HG03575 (cell line): ENCODE results near the gene PRDM16.

Experiments
- ATAC-seq: cut with Tn5 transposase; IDR thresholded peaks from one replicate; pipeline ENCODE4 v1.9.1; 2021; ENCODE audit not compliant: unreplicated experiment, insufficient number of reproducible peaks, low FRiP score; ENCODE audit errors: extremely low read depth

Gene PRDM16

GRCh38 chr1:3425486-3426215, 356.6 kb downstream of the PRDM16 start:
- ATAC-seq, result no peak

GRCh38 chr1:3426956-3427535, 358.0 kb downstream of the PRDM16 start:
- no peak for ATAC-seq

DNA sequence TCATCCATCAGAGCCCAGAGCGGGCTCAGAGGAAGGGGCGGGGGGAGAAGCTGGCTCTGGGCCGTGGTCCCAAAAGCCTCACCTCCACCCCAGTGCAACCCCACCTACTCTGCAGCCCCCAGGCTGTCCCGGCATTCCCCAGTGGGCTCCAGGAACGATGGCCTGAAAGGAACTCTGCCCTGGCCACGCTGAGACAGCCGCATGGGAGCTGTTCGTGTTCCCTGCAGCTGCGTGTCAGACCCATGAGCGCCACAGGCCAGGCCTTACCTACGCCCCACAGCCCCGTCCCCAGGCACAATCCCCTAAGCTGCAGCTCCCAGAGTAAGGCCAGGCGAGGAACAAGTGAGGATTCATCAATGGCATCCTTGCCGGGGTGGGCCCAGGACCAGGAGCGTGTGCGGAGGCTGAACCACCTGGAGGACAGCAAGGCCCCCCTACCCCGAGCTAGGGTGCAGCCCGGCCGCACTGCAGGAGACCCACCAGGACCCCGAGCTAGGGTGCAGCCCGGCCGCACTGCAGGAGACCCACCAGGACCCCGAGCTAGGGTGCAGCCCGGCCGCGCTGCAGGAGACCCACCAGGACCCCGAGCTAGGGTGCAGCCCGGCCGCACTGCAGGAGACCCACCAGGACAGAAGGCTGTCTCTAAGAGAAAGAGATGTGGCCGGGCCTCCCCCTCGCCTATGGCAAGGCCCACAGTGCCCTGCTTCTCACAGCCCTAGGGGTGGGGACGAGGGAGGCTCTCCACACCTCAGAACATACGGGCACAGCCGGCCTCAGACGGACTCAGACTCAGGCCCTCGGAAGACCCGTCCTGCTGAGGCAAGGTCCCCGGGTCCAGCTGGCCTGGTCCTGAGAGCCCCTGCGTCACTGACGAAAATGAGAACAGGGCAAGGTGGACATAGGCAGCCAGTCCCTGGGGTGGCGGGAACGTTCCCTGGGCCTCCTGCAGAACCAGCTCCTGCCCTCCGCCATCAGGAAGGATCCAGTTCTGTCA, 359.0 kb downstream of the PRDM16 start:
- ATAC-seq, result no peak

DNA sequence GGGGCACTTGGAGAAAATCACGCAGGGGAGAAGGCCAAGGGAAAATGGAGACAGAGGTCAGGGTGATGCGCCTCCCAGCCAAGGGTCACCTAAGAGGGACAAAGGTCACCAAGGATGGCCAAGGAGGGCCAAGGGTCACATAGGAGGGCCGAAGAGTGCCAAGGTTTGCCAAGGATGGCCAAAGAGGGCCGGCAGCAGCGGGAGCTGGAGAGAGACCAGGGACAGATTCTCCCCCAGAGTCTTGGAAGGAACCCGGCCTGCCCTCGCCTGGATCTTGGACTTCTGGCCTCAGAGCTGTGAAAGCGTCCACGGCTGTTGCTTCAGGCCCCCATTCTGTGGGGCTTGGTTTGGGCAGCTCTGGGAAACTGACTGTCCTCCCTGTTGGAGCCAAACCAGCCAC, 359.9 kb downstream of the PRDM16 start:
- ATAC-seq, result no peak

GRCh38 chr1:3429320-3429719, 360.3 kb downstream of the PRDM16 start:
- ATAC-seq, result no peak

DNA sequence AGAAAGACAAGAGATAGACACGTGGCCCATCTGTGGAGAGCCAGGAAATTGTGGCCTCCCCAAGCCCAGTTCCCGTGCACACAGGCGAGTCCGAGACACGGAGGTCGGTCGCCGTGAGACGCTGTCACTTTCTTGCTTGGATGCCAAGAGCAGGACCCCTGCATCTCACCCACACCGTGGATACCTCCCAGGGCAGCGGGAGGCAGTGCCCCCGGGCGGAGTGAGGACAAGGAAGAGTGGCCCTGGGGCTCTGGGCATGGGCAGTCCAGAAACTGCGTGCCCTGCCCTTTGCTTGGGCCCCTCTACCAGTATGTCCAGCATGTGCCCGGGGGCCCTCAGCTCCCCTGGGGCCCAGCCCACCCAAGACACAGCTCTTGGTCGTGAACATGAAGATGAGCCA, 360.8 kb downstream of the PRDM16 start:
- no peak for ATAC-seq

DNA sequence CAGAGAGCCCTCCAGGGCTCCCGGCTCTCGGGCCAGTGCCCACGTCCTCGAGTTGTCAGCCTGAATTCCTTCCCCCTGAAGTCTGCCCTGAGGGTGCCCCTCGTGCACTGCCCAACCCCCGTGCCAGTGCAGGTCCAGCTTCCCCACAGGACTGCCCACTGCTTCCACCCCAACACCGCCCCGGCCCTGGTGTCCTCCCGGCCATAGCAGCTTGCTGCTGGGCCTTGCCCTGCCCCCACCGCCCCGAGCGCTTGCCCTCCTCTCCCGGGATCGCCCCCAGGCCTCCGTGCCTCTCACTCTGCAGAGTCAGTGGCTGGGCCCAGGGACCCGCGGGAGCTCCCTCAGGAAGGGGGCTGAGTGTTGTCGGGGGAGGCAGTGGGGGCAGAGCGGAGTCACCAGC, 361.4 kb downstream of the PRDM16 start:
- ATAC-seq, result no peak

DNA sequence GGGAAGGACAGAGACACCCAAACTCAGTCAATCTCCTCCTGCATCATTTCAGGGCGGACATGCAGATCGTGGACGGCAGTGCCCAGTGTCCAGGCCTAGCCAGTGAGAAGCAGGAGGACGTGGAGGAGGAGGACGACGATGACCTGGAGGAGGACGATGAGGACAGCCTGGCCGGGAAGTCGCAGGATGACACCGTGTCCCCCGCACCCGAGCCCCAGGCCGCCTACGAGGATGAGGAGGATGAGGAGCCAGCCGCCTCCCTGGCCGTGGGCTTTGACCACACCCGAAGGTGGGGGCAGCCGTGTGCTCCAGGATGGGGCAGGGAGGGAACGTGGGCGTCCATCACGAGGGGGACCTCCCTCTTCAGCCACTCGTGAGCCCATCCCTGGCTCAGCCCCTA, 361.8 kb downstream of the PRDM16 start:
- ATAC-seq, result no peak

- no peak for ATAC-seq
Observed at GRCh38 chr1:3431266-3431665, 362.3 kb downstream of the PRDM16 start.

DNA sequence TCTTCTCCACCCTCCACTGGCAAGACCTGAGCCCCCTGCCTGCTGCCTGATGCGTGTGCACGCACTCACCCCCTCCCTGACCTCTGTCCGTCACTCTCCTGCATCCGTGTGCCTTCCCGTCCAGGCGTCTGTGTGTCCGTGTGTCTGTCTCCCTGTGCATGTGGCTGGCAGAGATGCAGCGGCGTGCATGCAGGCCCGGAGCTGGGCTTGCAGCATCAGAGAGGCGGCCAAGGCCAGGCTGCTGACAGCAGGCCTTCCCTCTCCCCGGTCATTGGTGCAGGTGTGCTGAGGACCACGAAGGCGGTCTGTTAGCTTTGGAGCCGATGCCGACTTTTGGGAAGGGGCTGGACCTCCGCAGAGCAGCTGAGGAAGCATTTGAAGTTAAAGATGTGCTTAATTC, 362.7 kb downstream of the PRDM16 start:
- ATAC-seq, result no peak

DNA sequence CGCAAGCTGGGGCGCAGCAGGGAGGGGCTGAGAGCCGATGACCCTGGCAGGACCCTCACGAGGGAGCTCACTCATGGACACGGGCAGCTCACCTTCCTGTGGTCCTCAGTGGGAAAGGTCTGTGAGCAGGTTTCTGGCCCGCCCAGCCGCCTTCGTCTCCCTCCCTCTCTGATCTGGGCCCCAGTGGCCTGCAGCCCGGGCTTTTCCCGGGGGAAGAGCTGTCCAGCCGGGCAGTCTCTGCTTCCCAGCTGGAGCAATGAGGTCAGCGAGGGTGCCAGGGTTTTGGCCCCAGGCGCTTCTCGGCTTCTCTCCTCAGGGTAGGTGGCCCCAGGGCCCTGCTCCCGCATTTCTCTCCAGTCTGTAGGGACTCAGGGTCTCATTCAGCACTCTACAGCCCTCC, 363.3 kb downstream of the PRDM16 start:
- no peak for ATAC-seq

DNA sequence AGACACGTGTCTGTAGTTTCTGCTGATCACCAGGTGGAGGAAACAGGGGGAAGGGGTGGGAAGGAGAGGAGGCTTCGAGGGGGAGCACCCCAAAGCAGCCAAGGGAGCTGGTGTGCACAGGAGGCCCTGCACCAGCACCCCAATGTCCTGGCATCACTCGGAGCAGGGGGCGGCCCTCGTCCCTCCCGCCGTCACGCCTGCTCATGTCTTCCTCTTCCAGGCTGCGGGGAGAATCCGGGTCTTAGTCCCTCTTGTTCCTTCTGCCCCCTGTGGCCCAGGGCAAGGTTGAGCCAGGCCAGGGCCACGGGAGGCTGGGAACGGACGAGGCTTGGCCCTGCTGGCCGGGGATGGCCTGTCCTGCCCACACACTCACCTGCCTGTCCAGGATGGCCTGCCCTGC, 364.1 kb downstream of the PRDM16 start:
- ATAC-seq, result no peak

- ATAC-seq, result no peak
Observed at GRCh38 chr1:3433596-3434320, 364.8 kb downstream of the PRDM16 start.

DNA sequence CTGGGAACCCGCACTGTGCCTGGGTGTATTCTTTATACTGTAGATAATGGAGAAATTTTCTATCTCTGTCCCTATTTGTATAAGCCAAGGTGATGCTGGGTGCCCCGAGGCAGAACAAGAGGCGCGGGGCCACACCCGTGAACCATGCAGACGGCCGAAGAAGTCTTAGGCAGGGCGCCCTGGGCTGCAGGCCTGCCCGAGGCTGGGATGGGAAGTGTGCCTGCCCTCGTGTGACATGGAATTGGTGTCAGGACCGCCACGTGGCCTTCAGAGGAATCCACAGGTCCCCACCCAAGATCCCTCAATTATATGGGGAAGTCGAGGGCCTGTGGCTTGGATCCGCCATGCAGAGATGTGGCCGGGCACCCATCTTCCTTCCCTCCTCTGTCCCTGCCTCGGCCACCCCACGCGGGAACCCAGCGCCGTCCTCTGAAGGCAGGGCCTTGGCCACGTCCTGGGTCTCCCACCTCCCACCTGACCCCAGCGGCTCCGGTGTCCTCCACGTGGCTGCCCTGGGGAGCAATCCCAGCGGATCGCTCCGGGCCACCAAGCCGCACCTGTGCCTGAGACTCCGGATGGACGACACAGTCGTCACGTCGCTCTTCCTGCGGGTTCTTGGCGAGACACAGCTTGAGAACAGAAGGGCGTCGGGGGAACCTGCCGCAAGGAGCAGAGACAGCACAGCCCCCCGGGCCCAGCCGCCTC, 365.6 kb downstream of the PRDM16 start:
- ATAC-seq, result no peak

- no peak for ATAC-seq
Observed at GRCh38 chr1:3435666-3436065, 366.7 kb downstream of the PRDM16 start.

DNA sequence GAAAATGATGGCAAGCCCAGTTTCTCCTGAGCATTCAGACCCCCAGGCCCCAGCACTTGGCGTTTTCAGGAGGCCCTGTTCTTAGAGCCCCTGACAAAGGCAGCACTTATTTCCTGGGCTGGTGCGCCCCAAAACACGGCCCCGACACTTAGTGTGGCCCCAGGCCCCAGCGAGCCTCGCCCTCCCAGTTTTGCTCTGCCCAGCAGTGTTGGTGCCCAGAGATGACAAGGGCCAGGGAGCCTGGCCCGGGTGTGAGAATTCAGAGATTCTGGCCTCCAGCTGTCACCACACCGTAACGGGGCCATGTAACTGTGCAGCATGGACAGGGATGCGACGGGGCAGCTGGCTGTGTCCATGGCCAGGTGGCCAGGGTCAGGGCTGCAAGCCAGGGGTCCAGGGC, 367.4 kb downstream of the PRDM16 start:
- no peak for ATAC-seq

DNA sequence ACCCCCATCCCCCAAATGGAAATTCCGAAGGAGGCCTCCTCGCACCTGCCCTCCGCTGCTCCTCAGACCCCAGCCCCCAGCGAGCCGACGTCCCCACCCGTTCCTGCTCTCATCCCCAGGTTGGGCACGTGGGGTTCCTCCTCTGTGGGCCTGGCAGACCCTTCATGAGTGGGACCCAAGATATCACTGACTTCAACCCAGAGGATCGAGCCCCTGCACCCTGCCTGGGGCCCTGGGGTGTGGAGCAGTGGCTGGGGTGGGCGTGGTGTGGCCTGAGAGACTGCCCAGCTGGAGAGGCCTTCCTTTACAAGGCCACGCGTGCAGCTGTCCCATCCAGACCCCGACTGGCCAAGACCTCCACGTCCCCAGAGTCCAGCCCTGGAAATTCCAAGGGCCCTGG, 367.9 kb downstream of the PRDM16 start:
- no peak for ATAC-seq

DNA sequence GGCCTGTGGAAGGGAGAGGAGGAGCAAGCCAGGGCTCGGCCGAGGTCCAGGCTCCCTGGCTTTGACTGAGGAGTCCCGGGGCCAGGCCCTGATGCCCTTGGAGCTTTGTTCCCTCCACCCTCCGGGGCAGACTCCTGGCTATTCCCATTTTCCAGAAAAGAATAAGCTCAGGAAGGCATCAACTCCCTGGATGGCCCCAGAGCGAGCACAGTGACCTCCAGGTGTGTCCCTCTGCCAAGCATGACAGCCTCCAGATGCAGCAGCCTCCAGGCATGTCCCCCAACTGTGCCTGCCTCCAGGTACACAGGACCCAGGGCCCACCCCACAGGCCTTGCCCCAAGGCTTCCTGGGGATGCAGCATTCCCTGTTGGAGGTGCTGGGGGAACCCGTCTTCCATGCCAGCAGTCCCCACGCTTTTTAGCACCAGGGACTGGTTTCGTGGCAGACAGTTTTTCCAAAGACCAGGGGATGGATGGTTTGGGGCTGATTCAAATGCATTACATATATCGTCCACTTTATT, 369.7 kb downstream of the PRDM16 start:
- no peak for ATAC-seq
